ENCODE measurements around the gene CERK.
"Not testable (repeated sequence)": the region's sequence is repeated elsewhere in the genome, so short reads cannot be mapped to it uniquely, and the experiment has no call there.

CERK gene

DNA sequence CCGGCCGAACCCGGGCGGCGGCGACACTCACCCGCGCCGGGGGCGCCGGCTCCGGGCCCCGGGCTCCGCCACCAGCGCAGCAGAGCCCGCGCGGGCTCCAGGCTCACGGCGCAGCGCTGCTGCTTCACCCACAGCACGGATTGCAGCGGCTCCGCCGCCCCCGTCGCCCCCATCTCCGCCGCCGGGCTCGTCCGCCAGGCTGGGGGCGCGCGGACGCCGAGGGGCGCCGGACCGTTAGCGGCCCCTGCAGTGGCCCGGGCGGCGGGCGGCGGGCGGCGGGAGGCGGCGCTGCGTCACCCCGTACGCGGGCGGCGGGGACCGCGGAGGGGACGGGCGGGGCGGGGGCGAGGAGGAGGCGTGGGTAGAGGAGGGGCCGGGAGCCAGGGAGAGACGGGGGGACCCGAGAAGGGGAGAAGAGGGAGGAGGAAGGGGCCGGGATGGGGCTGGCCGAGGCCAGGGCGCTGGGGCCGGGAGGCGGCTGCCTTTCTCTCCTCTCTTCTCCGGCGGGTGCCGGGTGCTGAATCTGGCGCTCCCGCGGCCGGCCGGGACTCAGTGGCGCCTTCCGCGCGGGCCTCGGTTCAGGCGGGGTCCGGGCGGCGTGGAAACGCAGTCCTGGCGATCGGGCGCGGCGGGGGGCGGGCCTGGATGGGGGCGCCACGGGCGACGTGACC, at the start of gene CERK:
TSS of gene CERK (minus strand) at position 277 of the 671 bp plus-strand sequence. CDS start at position 173, 104 bp downstream.
- no peak for DNase-seq

DNA sequence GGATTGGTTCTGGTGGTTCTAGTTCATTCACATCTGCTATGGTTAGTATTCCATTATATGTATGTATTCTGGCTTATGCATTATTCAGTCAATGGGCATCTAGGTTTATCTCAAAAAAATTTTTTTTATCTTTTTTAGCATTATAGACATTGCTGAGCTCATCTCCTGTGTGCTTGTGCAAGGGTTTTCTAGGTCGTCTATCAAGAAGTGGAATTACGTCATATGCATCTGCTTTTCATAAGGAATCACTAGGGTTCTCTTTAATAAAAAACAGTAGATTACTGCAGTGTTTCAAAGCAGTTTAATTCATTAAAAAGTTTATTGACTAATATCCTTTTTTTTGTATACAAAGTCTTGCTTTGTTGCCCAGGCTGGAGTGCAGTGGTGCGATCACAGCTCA, 45.7 kb upstream of the CERK start:
- DNase-seq, result no peak

DNA sequence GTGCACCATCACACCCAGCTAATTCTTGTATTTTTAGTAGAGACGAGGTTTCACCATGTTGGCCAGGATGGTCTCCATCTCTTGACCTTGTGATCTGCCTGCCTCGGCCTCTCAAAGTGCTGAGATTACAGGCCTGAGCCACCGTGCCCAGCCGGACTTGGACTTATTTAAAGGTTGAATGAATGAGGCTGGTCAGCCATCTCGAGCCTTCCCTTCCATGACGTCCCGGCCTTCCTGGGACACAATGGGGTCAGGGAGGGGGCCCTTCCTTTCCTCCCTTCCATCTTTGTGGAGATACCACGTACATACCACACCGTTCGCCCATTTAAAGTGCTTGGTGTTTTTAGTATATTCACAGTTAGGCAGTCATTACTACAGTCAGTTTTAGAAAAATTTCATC, 44.1 kb upstream of the CERK start:
- not testable (repeated sequence) for DNase-seq

- DNase-seq, result no peak
These were observed 43.2 kb upstream of the CERK start for GRCh38 chr22:46781291-46781690.

DNA sequence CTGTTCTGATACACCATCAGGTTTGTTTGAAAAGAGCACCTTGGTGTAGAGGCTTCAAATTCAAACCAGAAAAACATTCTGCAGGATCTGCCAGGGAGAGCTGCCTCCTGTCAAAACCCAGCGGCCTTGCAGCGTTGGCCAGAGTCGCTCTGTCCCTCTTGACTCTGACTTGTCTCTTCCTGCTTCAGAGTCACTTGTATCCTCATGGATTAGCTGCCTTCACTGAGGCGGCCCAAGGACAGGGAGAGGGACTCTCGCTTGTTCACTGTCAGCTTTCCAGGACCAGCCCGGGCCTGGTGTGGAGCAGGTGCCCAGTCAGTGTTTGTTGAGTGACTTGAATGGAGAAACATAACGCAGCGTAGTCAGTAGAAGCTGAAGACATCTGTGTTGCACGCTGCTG, 42.4 kb upstream of the CERK start:
- DNase-seq, result no peak

DNA sequence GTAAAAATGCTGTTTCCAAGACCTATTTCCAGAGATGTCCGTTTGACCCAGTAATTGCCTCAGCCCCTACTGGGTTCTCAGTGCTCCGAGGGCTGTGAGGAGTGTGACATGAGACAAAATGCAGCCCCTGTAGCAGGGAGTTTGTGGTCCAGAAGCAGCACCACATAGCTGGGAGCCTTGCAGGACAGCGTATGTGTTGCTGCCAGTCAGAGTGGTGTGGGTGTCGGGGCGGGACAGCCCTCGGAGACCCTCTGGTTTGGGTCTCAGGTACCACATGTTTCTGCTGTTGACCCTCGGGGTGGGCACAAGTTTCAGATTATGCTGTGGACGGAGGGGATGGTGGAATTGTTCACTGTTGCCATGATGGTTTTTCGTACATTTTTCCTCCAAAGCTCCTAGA, 41.6 kb upstream of the CERK start:
- no peak for DNase-seq

GRCh38 chr22:46779023-46779422, 41.0 kb upstream of the CERK start:
- no peak for DNase-seq

DNA sequence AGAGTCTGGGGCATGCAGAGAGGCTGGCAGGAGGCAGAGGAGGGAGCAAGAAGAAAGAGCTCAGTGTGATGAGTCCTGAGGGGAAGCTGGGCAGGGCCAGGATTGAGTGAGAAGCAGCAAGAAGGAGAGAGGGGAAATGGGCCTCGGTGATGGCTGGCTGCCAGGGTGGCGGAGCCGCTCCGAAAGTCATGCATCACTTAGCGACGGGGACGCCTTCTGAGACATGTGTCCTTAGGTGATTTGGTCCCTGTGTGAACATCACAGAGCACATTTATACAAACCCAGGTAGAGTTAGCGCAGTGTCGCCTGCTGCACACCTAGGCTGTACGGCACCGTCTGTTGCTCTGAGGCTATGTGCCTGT, 39.5 kb upstream of the CERK start:
- DNase-seq, result peak; percentile 17

DNA sequence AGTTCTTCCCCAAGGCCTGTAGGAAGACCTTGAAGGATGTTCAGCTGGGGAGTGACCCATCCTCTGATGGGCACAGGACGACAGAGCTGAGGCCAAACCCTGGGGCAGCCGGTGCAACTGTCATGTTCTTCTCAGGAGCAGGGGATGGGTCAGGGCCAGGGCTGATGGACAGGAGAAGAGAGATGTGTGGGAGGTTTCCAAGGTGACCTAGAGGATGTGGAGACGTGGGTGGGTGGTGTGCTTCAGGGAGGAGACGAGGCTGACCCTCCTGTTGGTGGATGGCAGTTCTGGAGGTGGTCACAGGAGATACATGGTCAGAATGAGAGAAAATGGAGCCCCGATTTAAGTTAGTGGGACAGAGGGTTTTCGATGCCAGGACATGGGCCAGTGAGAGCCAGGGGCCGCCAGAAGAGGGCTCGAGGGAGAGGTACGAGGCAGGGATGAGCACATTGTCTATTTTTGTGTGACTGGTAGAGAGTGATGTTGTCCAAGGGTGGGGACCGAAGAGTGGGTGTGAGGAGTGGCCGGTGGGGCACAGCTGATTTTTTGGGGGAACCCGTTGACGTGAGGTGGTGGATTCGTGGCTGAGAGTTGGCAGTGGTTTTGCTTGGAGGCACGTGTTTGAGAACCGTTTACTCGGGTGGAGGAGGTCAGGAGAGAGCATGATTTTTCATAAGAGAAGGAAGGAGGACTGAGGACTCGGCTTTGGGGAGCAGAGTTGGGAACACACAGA, 39.0 kb upstream of the CERK start:
- no peak for DNase-seq

DNA sequence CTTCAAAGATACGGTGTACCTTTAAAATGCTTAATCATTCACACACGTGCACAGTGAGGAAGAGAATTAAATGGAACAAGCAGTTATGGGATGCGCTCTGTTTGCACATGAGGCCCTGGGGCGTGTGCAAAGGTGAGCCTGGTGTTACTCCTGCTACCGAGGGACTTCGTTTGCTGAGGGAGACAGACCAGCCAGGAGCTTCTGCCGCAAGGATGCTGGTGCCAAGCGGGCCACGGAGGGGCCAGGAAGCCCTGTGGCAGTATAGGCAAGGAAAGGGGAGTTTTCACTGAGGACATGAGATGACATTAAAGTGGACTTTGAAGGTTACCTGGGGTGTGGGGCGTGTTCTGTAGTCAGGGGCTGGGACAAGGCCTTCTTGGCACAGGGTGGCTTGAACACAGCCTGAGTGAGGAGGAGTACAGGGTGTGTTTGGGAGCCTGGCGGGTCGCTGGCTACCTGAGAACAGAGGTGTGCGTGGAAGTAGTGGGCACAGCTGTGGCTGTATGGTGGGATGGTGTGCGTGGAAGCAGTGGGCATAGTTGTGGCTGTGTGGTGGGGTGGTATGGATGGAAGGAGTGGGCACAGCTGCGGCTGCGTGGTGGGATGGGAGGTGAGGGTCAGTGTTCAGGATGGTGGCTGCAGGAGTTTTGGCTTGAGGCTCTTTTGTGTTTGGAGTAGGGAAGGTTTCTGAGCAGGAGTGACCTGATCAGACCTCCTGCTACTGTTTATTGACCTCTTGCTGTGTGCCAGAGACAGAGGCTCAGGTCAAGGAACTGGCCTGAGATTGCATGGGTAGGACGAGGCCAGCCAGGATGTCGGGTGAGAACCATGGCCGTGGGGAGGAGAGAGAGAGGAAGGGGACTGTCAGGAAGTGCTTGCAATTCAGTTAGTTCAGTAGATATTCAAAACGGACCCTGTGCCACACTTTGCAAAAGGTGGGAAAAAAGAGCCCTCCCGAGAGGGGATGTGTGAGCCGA, 38.1 kb upstream of the CERK start:
- DNase-seq, result no peak

DNA sequence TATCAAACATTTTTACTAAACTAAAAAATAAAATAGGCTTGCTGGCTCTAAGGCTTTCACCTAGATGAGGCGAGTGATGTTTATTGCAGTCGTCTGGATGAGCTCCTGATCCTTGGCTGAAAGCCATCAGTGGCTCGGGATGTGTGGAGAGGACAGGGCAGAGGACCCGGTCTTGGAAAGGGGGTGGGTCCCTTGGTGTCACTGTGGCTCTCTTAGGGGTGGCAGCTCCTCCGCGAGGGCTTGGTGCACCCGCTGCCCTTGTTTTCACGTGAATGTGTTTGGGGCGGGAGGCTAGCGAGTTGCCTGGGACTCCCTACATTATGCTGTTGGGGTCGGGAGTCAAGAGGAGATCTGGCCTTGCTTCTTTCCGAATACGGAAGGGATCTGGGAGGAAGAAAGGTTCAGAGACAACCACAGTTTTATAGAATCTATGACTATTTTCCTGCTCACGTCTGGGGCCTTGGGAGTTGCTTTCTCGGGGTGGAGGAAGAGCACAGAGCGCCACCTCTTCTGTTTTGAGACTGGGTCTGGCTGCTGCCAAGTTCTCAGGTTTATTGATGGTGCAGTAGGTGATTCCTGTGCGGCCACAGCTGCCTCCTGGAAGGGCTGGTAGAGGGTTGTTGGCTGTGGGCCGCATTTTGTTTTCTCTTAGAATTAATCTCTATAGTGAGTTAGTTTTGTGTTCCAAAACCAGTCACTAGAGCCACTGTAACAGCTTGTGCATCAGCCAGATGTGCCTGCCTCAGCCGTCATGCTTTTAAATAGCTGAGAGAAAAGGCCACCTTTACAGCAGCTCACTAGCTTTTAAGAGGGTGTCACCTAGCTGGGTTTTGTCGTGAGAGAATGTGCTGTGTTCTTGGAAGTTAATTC, 37.2 kb upstream of the CERK start:
- DNase-seq, result peak; percentile 24

DNA sequence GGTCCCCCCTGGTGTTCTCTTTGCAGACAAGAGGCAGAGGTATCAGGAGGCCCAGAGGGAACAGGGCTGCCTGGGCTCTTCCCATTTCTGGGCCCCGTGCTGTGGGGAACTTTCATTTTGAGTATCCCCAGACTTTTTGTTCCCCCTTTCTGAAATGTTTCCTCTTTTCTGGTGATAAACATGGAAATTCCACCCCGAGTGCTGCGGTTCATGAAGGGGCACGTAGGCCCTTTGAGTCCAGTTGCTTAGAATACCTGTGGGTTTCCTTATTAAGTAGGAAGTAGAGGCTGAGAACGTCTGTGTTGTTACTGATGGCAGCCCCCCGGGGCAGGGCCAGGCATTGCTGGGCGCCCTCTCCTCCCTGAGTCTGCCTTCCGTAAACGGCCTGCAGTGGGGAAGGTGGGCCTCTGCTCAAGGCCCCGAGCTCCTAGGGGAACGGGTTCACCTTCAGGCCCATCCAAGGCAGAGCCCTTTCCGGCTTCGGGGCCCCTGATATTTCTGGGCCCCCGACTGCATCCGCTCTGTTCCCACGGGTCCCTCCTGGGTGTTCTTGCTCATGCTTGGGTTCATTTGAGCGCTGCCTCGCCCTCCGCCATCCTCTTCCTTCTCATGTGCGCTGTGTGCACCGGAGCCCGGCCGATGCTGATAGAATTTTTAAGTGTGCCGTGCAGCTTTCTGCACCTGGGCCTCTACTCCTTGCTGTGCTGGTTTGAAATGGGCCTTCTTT, 36.4 kb upstream of the CERK start:
- DNase-seq, result no peak

DNA sequence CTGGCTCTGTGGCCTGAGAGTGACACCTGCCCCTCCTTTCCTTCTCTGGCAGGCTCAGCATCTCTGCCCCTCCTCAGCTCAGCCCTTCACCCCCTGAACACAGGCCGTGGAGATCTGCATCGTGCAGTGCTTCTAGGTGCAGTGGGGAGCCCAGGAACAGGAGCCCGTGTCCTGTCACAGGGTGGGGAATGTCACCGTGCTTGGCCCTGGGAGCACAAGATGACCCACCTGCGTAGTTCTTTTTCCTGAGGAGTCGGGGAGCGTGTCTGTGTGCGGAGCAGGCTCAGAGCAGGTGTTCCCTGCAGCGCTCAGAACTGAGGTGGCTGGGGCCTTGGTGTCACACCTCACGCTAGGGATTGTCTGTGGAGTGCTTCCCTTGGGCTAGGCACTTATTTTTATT, 35.0 kb upstream of the CERK start:
- no peak for DNase-seq

DNA sequence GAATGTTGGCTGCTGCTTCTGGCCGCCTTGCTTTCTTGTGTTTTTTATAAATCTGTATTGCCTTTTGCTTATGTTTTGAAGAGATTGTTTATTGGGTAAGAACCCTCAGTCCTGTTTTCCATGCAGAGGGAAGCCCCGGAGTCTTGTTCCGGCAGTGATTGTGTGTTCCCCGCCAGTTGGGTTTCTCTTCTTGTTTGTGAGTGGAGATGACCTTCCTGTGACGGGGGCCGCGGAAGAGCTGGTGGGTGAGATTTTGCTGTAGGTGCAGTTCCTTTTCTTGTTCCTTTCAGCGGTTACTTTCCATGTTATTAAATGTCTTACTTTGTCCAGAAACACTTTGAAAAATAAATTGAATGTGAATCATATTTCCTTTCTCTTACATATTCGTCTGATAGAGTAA, 32.7 kb upstream of the CERK start:
- no peak for DNase-seq

GRCh38 chr22:46770151-46770641, 32.1 kb upstream of the CERK start:
- DNase-seq, result no peak

DNA sequence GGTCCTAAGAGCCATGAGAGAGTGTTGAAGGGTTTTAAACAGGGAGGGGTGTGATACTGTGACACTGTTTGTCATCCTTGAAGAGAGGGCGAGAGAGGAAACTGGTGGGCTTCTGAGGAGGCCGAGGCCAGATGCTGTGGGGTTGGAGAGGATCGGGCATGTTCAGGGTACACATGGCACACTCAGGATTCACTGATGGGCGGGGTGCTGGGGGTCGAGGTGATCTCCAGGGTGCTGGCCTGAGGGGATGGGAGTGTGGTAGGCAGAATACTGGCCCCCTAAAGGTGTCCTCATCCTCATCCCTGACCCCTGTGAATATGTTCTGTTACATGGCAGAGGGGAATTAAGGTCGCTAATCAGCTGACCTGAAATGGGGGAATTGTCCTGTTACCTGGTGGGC, 31.7 kb upstream of the CERK start:
- DNase-seq, result no peak

DNA sequence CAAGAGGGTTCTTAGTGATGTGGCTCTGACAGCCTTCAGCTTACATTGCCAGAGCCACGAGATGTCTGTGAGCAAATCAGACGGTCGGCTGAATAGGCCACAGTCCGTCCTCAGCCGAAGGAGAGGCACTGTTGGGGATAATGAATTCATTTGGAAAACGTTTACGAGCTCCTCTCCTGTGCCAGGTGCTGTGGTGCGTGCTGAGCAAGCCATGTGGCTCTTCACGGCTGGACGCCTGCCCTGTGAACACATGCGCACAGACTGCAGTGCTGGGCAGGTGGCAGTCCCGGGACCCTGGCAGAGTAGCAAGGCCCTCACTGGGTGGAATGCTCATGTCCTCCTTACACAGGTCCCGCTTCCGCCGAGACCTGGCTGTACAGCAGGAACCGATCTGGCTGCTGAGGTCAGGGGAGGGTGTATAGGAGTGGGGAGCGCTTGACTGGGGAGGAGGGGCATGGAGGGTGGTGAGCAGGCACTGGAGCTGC, 31.2 kb upstream of the CERK start:
- DNase-seq, result peak; percentile 63

- no peak for DNase-seq
These were observed 29.4 kb upstream of the CERK start for GRCh38 chr22:46767249-46767985.

DNA sequence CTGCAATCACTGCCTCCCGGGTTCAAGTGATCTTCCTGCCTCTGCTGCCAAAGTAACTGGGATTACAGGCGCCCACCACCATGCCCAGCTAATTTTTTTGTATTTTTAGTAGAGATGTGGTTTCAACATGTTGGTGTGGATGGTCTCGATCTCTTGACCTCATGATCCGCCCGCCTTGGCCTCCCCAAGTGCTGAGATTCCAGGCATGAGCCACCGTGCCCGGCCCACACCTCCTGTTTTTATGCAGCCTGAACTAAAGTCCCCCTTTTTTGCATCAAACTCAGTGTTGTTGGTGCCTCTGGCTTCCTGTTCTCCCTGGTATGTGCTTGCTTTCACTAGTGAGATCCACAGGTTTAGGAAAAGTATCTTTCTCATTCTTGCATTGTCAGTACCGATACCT, 28.6 kb upstream of the CERK start:
- DNase-seq, result no peak

DNA sequence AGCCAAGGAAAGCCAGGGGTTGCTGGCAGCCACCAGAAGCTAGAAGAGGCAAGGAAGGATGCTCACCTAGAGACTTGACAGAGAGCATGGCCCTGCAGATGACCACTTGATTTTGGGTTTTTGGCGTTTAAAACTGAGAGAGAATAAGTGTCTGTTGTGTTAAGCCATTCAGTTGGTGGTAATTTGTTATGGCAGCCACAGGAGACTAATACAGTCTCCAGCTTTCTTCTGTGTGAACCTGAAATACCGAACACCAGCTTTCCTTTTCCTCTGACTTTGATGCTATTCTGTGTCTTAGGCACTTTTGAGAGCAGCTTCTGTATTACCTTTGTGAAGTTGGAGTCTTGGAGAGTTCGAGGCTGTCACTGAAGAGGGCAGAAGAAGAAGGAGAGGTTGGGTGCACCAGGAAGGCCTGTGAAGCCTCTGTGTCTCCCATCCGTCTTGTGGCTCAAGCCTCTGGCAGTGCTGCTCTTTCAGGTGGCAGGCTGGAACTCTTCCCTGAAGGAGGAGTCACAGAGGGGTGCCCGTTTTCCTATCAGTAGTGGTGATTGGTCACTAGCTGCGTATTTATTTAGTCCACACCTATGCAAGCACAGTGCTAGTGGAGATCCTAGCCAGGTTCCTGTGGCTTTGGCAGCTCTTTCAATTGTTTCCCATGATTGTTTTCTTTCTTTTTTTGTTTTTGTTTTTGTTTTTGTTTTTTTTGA, 26.9 kb upstream of the CERK start:
- DNase-seq, result no peak
